Muscle of leg (tissue), 11 donors: ENCODE measurements around the gene TSPOAP1. TPM values are rescaled to one million over a fixed set of nuclear protein-coding genes. Genes with fewer than 3 reads are reported as not detected.

Source experiments
- DNase-seq: peaks from one replicate; pipeline ENCODE4 v3.0.0; 2013
- H3K27ac ChIP-seq: one replicate; pipeline ENCODE4 v1.5.1; 2013; ENCODE audit warnings: mild to moderate bottlenecking, low read length, control low read depth
- H3K27me3 ChIP-seq: one replicate; pipeline ENCODE4 v1.6.1; 2013; ENCODE audit warnings: low read length; ENCODE audit not compliant: control insufficient read depth, insufficient read depth
- H3K36me3 ChIP-seq: one replicate; pipeline ENCODE4 v1.6.1; 2013; ENCODE audit warnings: low read length; ENCODE audit not compliant: control insufficient read depth, insufficient read depth
- H3K4me1 ChIP-seq: one replicate; pipeline ENCODE4 v1.6.1; 2013; ENCODE audit warnings: low read length; ENCODE audit not compliant: control insufficient read depth, insufficient read depth
- H3K4me3 ChIP-seq: one replicate; pipeline ENCODE4 v1.5.1; 2013; ENCODE audit warnings: low read length, control low read depth
- H3K9me3 ChIP-seq: replicated peaks from 2 replicates; pipeline ENCODE4 v1.6.1; 2013; ENCODE audit warnings: low read depth, low read length; ENCODE audit not compliant: control insufficient read depth
- WGBS: methylation state at CpG from one replicate; pipeline ENCODE4 v1.1.5; 2013; ENCODE audit warnings: missing lambda C conversion rate; ENCODE audit not compliant: insufficient coverage; 5-methylcytosine and 5-hydroxymethylcytosine counted together
- polyA plus RNA-seq, 8 donors: library from polyadenylated mRNA; unstranded; fragments of 120-200 nt; gene quantifications; one replicate each; pipeline versions ENCODE4 v1.2.1 to v1.2.3, GENCODE V29; 2013; ENCODE audit warnings: inconsistent platforms in 1 of 8, low replicate concordance in 1 of 8; ENCODE audit not compliant: insufficient read length in 8 of 8, insufficient read depth in 1 of 8
- total RNA-seq: library from RNA; stranded (reverse); fragments of 120-200 nt; gene quantifications from one replicate; pipeline ENCODE4 v1.2.4, GENCODE V29; 2013

TSPOAP1 gene
- total and polyA plus RNA-seq, 9 donors, result 3.6 to 7.4 (median 4.8) TPM

DNA sequence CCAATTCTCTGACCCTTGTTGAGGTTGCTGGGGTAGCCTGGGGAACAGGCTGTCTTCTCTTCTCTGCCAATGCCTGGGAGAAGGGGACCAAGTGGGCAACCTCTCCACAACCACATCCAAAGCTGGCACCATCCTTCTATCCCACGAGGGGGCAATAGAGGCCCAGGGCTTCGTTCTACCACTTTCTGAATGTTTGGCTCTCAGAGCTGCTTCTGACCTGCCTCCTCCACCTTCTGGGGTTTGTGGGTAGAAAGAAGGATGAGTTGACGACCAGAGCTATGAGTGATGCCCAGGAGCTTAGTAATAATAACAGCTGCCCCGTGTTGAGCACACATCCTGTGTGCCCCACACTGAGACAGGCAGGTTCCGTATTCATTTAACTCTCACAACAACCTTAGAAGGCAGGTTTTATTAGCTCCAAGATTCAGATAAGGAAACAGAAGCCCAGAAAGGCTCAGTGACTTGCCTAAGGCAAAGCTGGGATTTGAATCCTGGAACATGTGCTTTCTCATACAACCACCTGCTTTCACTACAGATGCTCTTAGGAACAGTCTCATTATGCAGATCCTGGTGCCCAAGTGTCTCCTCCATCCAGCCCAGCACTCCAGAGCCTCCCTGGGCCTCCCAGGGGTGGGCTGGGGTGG, 11.1 kb downstream of the TSPOAP1 start:
- Histone ChIP-seq H3K4me1 (no peaks in the 10 kb centered on the region), H3K4me3 (no peak overlapping the region), H3K36me3 (no peaks in the 10 kb centered on the region), H3K27me3 (no peaks in the 10 kb centered on the region), H3K27ac (no peak overlapping the region), H3K9me3 (no peaks in the 10 kb centered on the region)
- no peak for DNase-seq
- WGBS, result 80% methylated on average over 1 of the region's 5 CpGs

DNA sequence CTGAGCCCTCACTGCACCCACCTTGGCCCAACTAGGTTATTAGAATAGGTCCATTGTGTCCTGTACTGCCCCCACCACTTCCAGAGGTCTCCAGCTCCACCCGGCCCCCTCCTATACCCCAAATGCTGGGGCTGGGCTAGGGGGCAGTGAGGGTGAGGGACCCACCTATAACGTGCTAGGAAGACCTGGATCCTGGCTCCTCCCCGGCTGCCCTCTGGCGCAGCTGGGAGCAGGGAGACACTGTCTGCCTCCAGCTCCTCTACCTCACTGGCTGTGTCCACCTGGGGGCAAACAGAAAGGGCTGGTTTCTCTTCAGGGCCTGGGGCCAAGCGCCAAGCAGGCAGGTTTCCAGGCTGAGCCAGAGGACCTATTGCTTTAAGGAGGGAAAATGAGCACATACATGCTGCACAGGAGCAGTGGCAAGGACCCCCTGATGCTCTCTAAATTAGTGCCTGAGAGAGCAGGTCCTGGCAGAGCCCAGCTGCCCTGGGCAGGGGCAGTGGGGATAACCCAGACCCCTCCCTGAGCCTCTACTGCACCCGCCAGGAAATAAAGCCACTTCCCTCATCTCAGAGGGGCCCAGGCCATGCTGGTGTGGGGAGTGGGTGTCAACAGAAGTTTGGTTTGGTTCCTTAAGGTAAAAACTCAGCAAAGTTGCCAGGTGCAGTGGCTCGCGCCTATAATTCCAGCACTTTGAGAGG, 12.2 kb downstream of the TSPOAP1 start:
- DNase-seq, result no peak
- Histone ChIP-seq H3K4me3 (no peak overlapping the region), H3K9me3 (no peaks in the 10 kb centered on the region), H3K4me1 (no peaks in the 10 kb centered on the region), H3K27ac (no peak overlapping the region), H3K27me3 (no peaks in the 10 kb centered on the region), H3K36me3 (no peaks in the 10 kb centered on the region)
- WGBS, result 77% methylated on average over 2 of the region's 8 CpGs

DNA sequence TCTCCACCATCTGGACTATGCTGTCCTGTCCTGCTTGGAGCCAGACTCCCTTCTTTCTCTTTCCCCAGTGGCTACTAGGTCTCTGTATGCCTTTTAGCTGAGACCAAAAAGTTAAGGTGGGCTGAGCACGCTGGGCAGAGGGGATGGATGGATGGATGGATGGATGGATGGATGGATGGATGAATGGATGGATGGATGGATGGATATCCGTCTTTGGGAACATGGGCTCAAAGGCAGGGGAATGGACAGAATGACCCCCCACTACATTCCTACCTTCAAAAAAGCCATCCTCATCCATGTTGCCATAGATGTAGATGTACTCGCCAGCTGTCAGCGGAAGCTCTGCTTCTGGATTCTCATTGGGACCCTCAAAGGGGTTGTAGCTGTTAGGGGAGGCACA, 12.8 kb downstream of the TSPOAP1 start:
- WGBS, result no CpG with 5 or more reads among the region's 4 CpGs
- H3K9me3 ChIP-seq, result no peaks in the 10 kb centered on the region
- H3K4me1 ChIP-seq, result no peaks in the 10 kb centered on the region
- H3K27ac ChIP-seq, result no peak overlapping the region
- no peaks in the 10 kb centered on the region for H3K36me3 ChIP-seq
- H3K27me3 ChIP-seq, result no peaks in the 10 kb centered on the region
- H3K4me3 ChIP-seq, result no peak overlapping the region
- DNase-seq, result no peak

DNA sequence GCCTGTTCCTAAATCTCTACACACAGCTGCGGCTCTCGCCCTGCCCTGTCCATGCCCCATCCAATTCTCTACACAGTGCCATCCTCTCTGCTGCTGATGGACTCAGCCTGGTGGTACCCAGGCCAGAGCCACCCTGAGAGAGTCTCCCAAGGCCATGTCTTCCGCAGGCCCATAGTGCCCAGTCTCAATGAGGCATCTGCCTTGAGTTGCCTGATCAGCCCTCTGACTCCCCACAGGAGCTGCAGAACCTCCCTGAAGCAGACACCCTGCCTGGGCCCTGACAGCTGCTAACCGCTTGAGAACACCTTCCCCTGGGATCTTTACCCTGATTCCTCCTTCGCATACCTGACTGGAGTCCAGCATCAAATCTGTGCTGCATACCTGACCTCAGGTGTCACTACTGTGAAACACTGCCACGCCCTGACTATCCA, 13.3 kb downstream of the TSPOAP1 start:
- no peak for DNase-seq
- 83% methylated on average over 6 of the region's 6 CpGs for WGBS
- no peak overlapping the region for H3K27ac ChIP-seq
- H3K4me3 ChIP-seq, result no peak overlapping the region
- H3K4me1 ChIP-seq, result no peaks in the 10 kb centered on the region
- no peaks in the 10 kb centered on the region for H3K36me3 ChIP-seq
- no peaks in the 10 kb centered on the region for H3K9me3 ChIP-seq
- H3K27me3 ChIP-seq, result no peaks in the 10 kb centered on the region

DNA sequence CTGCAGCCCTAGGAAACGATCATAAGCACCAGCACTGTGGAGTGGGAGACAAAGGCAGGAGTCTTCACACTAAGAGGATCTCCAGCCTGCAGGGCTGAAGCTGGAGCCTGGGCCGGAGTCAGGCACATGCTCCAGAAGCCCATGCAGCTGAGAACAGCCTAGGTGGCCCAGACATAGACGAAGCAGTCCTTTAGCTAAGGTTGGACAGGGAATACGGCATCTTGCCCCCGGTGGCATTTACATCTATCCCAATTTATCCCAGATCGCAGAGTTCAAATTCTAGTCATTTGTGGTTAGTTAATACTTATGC, 13.9 kb downstream of the TSPOAP1 start:
- no peak overlapping the region for H3K4me3 ChIP-seq
- DNase-seq, result no peak
- no peaks in the 10 kb centered on the region for H3K9me3 ChIP-seq
- no peaks in the 10 kb centered on the region for H3K4me1 ChIP-seq
- 82% methylated on average over 2 of the region's 6 CpGs for WGBS
- H3K27me3 ChIP-seq, result no peaks in the 10 kb centered on the region
- H3K27ac ChIP-seq, result no peak overlapping the region
- H3K36me3 ChIP-seq, result no peaks in the 10 kb centered on the region

DNA sequence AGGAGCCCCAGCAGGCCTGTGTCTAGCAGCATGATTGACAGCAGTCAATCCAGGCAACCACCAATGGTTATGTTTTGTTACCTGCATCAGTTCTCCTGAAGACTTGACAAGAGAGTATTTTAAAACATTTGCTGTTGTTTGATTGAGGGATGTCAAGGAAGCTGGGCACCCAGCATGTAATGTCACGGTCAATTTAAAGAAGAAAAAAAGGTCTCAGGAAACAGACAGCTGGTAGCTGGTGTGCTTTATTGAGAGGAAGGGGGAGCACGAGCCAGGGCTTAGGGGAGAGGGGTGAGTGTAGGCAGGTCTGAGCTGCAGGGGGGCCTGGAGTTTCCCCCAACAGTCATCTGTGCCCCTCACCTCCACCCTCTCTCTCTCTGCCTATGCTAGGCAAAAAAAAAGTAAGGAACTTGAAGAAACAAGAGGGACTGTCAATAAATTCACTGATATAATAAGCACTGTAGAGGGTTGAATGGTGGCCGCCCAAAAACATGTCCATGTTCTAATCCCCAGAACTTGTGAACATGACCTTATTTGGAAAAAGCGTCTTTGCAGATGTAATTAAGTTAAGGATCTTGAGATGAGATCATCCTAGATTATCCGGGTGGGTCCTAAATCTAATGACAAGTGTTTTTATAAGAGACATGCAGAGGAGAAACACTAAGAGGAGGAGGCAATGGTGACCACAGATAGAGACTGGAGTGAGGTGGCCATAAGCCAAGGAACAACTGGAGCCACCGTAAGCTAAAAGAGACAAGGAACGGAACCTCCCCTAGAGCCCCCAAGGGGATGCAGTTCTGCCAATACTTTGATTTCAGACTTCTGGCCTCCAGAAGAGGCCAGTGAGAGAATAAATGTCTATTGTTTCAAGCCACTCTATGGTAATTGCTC, 14.5 kb downstream of the TSPOAP1 start:
- 59% methylated on average over 5 of the region's 7 CpGs for WGBS
- no peak overlapping the region for H3K4me3 ChIP-seq
- DNase-seq, result no peak
- H3K27ac ChIP-seq, result no peak overlapping the region
- no peaks in the 10 kb centered on the region for H3K36me3 ChIP-seq
- H3K4me1 ChIP-seq, result no peaks in the 10 kb centered on the region
- no peaks in the 10 kb centered on the region for H3K9me3 ChIP-seq
- H3K27me3 ChIP-seq, result no peaks in the 10 kb centered on the region

DNA sequence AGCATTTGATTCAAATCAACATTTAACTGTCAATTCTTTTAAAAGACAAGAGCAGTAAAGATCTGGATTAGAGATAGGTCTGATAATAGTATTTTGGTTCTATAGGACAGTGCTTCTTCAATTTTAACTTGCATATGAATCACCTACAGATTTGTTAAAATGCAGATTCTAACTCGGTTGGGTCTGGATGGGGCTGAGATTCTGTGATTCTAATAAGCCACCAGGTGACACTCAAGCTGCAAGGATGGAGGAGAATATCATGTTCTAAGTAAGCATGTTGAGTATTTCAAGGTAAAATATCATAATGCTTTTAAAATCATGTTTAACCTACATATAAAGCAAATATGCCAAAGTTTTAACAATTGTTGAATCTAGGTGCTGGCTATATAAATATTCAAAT, 15.8 kb downstream of the TSPOAP1 start:
- H3K4me3 ChIP-seq, result no peak overlapping the region
- no peaks in the 10 kb centered on the region for H3K9me3 ChIP-seq
- no CpG with 5 or more reads among the region's 1 CpG for WGBS
- H3K27ac ChIP-seq, result no peak overlapping the region
- H3K27me3 ChIP-seq, result no peaks in the 10 kb centered on the region
- no peak for DNase-seq
- H3K36me3 ChIP-seq, result no peaks in the 10 kb centered on the region
- no peaks in the 10 kb centered on the region for H3K4me1 ChIP-seq

DNA sequence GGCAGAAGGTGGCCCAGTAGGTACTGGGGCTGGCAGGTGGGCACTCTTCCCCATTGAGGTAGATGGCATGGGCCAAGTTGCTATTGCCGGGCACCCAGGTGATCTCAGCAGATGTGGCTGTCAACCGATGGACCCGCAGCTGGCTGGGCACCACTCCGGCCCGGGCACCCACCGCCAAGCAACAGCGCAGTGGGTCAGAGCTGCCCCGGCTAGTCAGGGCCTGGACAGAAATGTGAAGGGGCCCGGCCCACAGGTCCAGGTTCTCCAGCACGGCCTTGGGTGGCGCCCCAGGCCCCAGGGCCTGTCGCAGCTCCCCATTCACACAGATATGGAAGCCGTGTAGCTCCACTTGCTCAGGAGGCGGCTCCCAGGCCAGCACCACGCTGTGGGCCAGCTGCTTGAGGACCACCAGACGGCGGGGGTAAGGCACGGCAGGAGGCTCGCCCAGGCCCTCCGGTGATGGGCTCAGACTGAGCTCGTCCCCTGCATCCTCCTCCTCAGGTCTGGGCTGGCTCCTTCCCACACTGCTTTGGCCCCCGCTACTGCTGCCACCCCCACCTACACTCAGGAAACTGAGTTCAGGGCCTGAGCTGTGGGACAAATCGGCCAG, 16.5 kb downstream of the TSPOAP1 start:
- H3K27me3 ChIP-seq, result no peaks in the 10 kb centered on the region
- H3K4me3 ChIP-seq, result no peak overlapping the region
- no peak for DNase-seq
- no peaks in the 10 kb centered on the region for H3K36me3 ChIP-seq
- no peaks in the 10 kb centered on the region for H3K4me1 ChIP-seq
- H3K27ac ChIP-seq, result no peak overlapping the region
- no peaks in the 10 kb centered on the region for H3K9me3 ChIP-seq
- WGBS, result 84% methylated on average over 21 of the region's 23 CpGs

DNA sequence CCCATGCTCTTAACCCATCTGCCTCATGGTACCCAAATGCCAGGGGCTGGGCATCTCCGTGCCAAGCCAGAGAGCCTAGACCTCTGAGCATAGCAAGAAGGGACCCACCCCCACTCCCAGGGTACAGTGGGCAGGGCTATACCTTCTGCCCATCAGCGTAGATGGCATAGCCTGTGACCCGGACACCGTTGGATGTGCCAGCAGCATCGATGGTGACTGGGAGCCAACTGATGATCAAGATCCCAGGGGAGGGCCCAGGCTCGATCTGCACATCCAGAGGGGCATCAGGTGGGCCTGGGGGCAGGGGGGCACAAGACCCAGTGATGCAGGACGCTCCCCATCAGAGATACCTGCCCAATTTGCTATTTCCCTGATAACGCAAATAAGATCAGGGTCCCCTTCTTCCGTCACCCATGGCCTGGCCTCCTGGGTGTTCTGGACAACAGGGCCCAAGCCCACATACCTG, 17.1 kb downstream of the TSPOAP1 start:
- DNase-seq, result no peak
- Histone ChIP-seq H3K4me3 (no peak overlapping the region), H3K4me1 (no peaks in the 10 kb centered on the region), H3K27ac (no peak overlapping the region), H3K27me3 (no peaks in the 10 kb centered on the region), H3K36me3 (no peaks in the 10 kb centered on the region), H3K9me3 (no peaks in the 10 kb centered on the region)
- 94% methylated on average over 7 of the region's 9 CpGs for whole genome bisulfite sequencing
